GM12878 (cell line): ENCODE data around the gene KIFC3. TPM values are rescaled to one million over a fixed set of nuclear protein-coding genes. Genes with fewer than 3 reads are reported as not detected.
A peak's percentile ranks its signal among the peaks of the same experiment; 100 is the strongest.

ENCODE experiments used
- ATAC-seq: fragments of 200-7000 bp; cut with Tn5 transposase; 3 replicates; pipeline ENCODE4 v1.9.1; 2020; ENCODE audit warnings: mild to moderate bottlenecking, moderate library complexity
- BruUV-seq: library from RNA; stranded (reverse); fragments of 400-500 nt; replicated peaks from 2 replicates; lab custom pipeline; 2021; lab: Mats Ljungman, UMichigan
- CTCF ChIA-PET: fragments of 300-600 bp; sonication (Branson Sonifier 250); formaldehyde crosslinking; extraction: SDS; loops from one replicate; lab custom pipeline; 2021; ENCODE audit warnings: inconsistent platforms; lab: Yijun Ruan, JAX
- POLR2A ChIA-PET: fragments of 350-600 bp; formaldehyde crosslinking; extraction: SDS; loops from one replicate; lab custom pipeline; 2021; ENCODE audit warnings: inconsistent platforms; lab: Charles Lee
- RAD21 ChIA-PET: fragments of 300-600 bp; sonication (Branson Sonifier 250); formaldehyde crosslinking; loops from one replicate; lab custom pipeline; 2023; ENCODE audit warnings: antibody characterized with exemption; ENCODE audit not compliant: unreplicated experiment; lab: Charles Lee
- SMC1A ChIA-PET: fragments of 300-600 bp; sonication (Branson Sonifier 250); formaldehyde crosslinking; loops from one replicate; lab custom pipeline; 2023; ENCODE audit not compliant: unreplicated experiment, uncharacterized antibody; lab: Charles Lee
- DNase-seq: peaks from one replicate; pipeline ENCODE4 v3.0.0-alpha.2; 2011; ENCODE audit warnings: low read depth, low spot score
- FAIRE-seq: peaks from 3 replicates; lab custom pipeline; 2011; peaks lifted over from hg19 to GRCh38; lab: Jason Lieb, UNC
- H2AFZ ChIP-seq: 2 replicates; pipeline ENCODE4 v1.6.0; 2011; ENCODE audit warnings: low read depth, low read length, control low read depth; ENCODE audit not compliant: control insufficient read depth
- H3K27ac ChIP-seq: 2 replicates; pipeline ENCODE4 v1.5.1; 2011; ENCODE audit warnings: control low read depth; ENCODE audit not compliant: control insufficient read depth, insufficient read depth
- H3K27me3 ChIP-seq, 2 experiments: replicated peaks in 1 of 2; 2 replicates each; pipeline versions ENCODE4 v1.6.0 to v1.6.1; 2011; ENCODE audit warnings: low read length in 1 of 2; ENCODE audit not compliant: control insufficient read depth in 2 of 2, insufficient read depth in 2 of 2
- H3K36me3 ChIP-seq, 2 experiments: 2 replicates each; pipeline ENCODE4 v1.5.1; 2011; ENCODE audit warnings: low read length in 1 of 2; ENCODE audit not compliant: control insufficient read depth in 2 of 2, insufficient read depth in 2 of 2
- H3K4me1 ChIP-seq: 2 replicates; pipeline ENCODE4 v1.6.1; 2011; ENCODE audit warnings: mild to moderate bottlenecking, low read length, moderate library complexity, mixed read lengths; ENCODE audit not compliant: control insufficient read depth, insufficient read depth
- H3K4me2 ChIP-seq: 2 replicates; pipeline ENCODE4 v1.6.0; 2011; ENCODE audit warnings: control low read depth; ENCODE audit not compliant: control insufficient read depth, insufficient read depth
- H3K4me3 ChIP-seq: fragments of 200-600 bp; sonication (generic); 2 replicates; pipeline ENCODE4 v1.5.1; 2016
- H3K79me2 ChIP-seq: 2 replicates; pipeline ENCODE4 v1.6.0; 2011; ENCODE audit warnings: low read length; ENCODE audit not compliant: control insufficient read depth, insufficient read depth
- H3K9ac ChIP-seq: 2 replicates; pipeline ENCODE4 v1.8.0; 2011; ENCODE audit warnings: low read length, control low read depth, mixed read lengths; ENCODE audit not compliant: control insufficient read depth, insufficient read depth
- H3K9me3 ChIP-seq: replicated peaks from 3 replicates; pipeline ENCODE4 v1.5.1; 2011; ENCODE audit warnings: mild to moderate bottlenecking, low read length; ENCODE audit not compliant: control insufficient read depth, insufficient read depth
- H4K20me1 ChIP-seq: 2 replicates; pipeline ENCODE4 v1.6.0; 2011; ENCODE audit not compliant: control insufficient read depth, insufficient read depth
- BCL3 ChIP-seq: IDR thresholded peaks from 2 replicates; pipeline ENCODE4 v1.6.1; 2011; ENCODE audit warnings: borderline replicate concordance, low read depth, mild to moderate bottlenecking, moderate library complexity, low read length; ENCODE audit not compliant: insufficient read depth, poor library complexity, severe bottlenecking
- CBX3 ChIP-seq: fragments of 200-600 bp; sonication (generic); IDR thresholded peaks from 2 replicates; pipeline ENCODE4 v1.6.1; 2016; ENCODE audit warnings: low read depth, borderline replicate concordance
- EED ChIP-seq: sonication (generic); IDR thresholded peaks from 2 replicates; pipeline ENCODE4 v1.6.1; 2016; ENCODE audit warnings: antibody characterized with exemption, low read depth
- HSF1 ChIP-seq: fragments of 150-350 bp; IDR thresholded peaks from 2 replicates; pipeline ENCODE4 v1.6.1; 2014; ENCODE audit warnings: mild to moderate bottlenecking, low read depth, low read length
- MEF2A ChIP-seq: IDR thresholded peaks from 2 replicates; pipeline ENCODE4 v1.6.1; 2011; ENCODE audit warnings: low read depth, mild to moderate bottlenecking, low read length, moderate library complexity; ENCODE audit not compliant: insufficient read depth
- SMAD1 ChIP-seq: fragments of 450-650 bp; IDR thresholded peaks from 2 replicates; pipeline ENCODE4 v1.6.1; 2018; ENCODE audit warnings: mild to moderate bottlenecking, low read depth; ENCODE audit not compliant: partially characterized antibody
- SMC3 ChIP-seq: IDR thresholded peaks from 2 replicates; pipeline ENCODE4 v1.6.1; 2011; ENCODE audit warnings: low read length, improper control_type of control experiment, borderline replicate concordance
- USF2 ChIP-seq: IDR thresholded peaks from 2 replicates; pipeline ENCODE4 v1.6.1; 2011; ENCODE audit warnings: low read depth, low read length, improper control_type of control experiment, borderline replicate concordance
- YY1 ChIP-seq: IDR thresholded peaks from 2 replicates; pipeline ENCODE4 v1.6.1; 2011; ENCODE audit warnings: low read depth, mild to moderate bottlenecking, low read length
- ZBTB40 ChIP-seq: fragments of 450-650 bp; IDR thresholded peaks from 2 replicates; pipeline ENCODE4 v1.6.1; 2016; ENCODE audit warnings: mild to moderate bottlenecking, moderate library complexity, borderline replicate concordance
- WGBS: methylation state at CpG from one replicate; pipeline ENCODE4 v1.1.6; 2016; ENCODE audit warnings: low lambda C conversion rate; ENCODE audit not compliant: insufficient replicate concordance, insufficient coverage; ENCODE audit errors: missing lambda C conversion rate; 5-methylcytosine and 5-hydroxymethylcytosine counted together
- in situ Hi-C: fragments of 300-500 bp; cut with MboI; formaldehyde crosslinking; loops from 9 replicates; pipeline ENCODE4 v1.14.3; 2018; ENCODE audit warnings: mixed read lengths
- intact Hi-C: fragments of 100-400 bp; cut with micrococcal nuclease; formaldehyde crosslinking; loops from one replicate; pipeline ENCODE4 v1.14.2; 2022; ENCODE audit not compliant: unreplicated experiment
- polyA plus RNA-seq, 11 experiments: library from polyadenylated mRNA; depleted of rRNA in 4 of 11; unstranded in 6 of 11; stranded (reverse) in 5 of 11; fragments of >200 nt; fragmentation: Nextera tagmentation in 4 of 11; fragmentation: Illumina TruSeq in 1 of 11; extraction: Ambion mirVana in 4 of 11; extraction: Trizol in 1 of 11; gene quantifications; 1 replicate in 1 of 11; 2 replicates in 10 of 11; pipeline versions ENCODE4 v1.2.1 to v1.2.3, GENCODE V29; 2011 to 2016; ENCODE audit warnings: inconsistent platforms in 2 of 11, missing spikeins in 2 of 11, low read depth in 1 of 11
- total RNA-seq, 4 experiments: library from RNA; depleted of rRNA in 3 of 4; stranded (reverse); fragments of >200 nt in 3 of 4; fragmentation: Illumina TruSeq in 1 of 4; extraction: Trizol in 1 of 4; gene quantifications; 2 replicates each; pipeline versions ENCODE4 v1.2.1 to v1.2.3, GENCODE V29; 2013 to 2021

KIFC3 gene
- total and polyA plus RNA-seq, 10 of the 15 experiments (the other 5 are each of a cell fraction or from before 2014, with no cell fraction given), result 0.22 to 1.3 (median 0.26) TPM; not detected in 3

- TF ChIP-seq USF2 (no peak), EED (no peak), CBX3 (no peak)
Observed at GRCh38 chr16:57721356-57722209, 80.7 kb downstream of the KIFC3 start (continued).

- Histone ChIP-seq H4K20me1 (no peaks in the 10 kb centered on the region), H3K36me3 (no peaks in the 10 kb centered on the region), H3K27me3 (peaks cover 0 to 2% of the 10 kb centered on the region in 2 experiments; a peak in 2 of 4 replicates), H2AFZ (no peak overlapping the region), H3K9me3 (no peaks in the 10 kb centered on the region), H3K4me1 (no peaks in the 10 kb centered on the region), H3K4me2 (no peak overlapping the region), H3K27ac (no peak overlapping the region), H3K79me2 (no peaks in the 10 kb centered on the region), H3K9ac (no peak overlapping the region), H3K4me3 (no peak overlapping the region)
- ChIA-PET CTCF (interaction anchor here (0.9 to 1.5 kb wide), 3 partner anchors 15 to 143 kb away, joined by 3 to 4 read pairs (median 3); partner anchors contain the start of gene KATNB1), SMC1A (interaction anchor here (2.0 kb wide), 1 partner anchor 130 kb away, joined by 5 read pairs; no protein-coding TSS in a partner anchor), RAD21 (no interaction called here), POLR2A (no interaction called here)
- intact Hi-C loops (loop anchor here (1.0 to 2.0 kb wide), 3 partner anchors 71 to 144 kb away; no protein-coding TSS in a partner anchor), in situ Hi-C loops (no loop called here)
- 51% methylated on average over 3 of the region's 3 CpGs for WGBS
- DNase-seq (no peak), FAIRE-seq (no peak), ATAC-seq (peak; percentile 96)
- BruUV-seq, result no TSS peak
- TF ChIP-seq BCL3, result no peak
- TF ChIP-seq CBX3, result no peak
- 0 out of 2 replicates have a peak, but pooled peaks have one; percentile 50 for TF ChIP-seq YY1
- no peak for TF ChIP-seq SMAD1
- TF ChIP-seq HSF1, result no peak
- no peak for TF ChIP-seq ZBTB40
- peak; percentile 73 for TF ChIP-seq SMC3
- no peak for TF ChIP-seq MEF2A
Observed at GRCh38 chr16:57720142-57720575, 82.1 kb downstream of the KIFC3 start.
